ENCODE measurements around the gene USF2. TPM values are rescaled to one million over a fixed set of nuclear protein-coding genes. Genes with fewer than 3 reads are reported as not detected.
"Not testable (repeated sequence)": the region's sequence is repeated elsewhere in the genome, so short reads cannot be mapped to it uniquely, and the experiment has no call there.

The USF2 gene
- total RNA-seq, 1 experiment from 2014 or later, result 111 TPM

- in situ Hi-C loops (cut with HindIII; ENCODE audit: low pct_unique_long_range_greater_than_20kb, low sequenced_read_pairs), result no loop called here
- no peak for DNase-seq (ENCODE audit: low read depth)
Observed at GRCh38 chr19:35276706-35277281, 8.0 kb downstream of the USF2 start.

GRCh38 chr19:35278578-35279284, 10.0 kb downstream of the USF2 start:
- DNase-seq (ENCODE audit: low read depth), result no peak
- in situ Hi-C loops (cut with HindIII; ENCODE audit: low pct_unique_long_range_greater_than_20kb, low sequenced_read_pairs), result no loop called here

- in situ Hi-C loops (cut with HindIII; ENCODE audit: low pct_unique_long_range_greater_than_20kb, low sequenced_read_pairs), result no loop called here
- no peak for DNase-seq (ENCODE audit: low read depth)
Observed at GRCh38 chr19:35279374-35279773, 10.6 kb downstream of the USF2 start.

GRCh38 chr19:35279985-35280821, 11.4 kb downstream of the USF2 start:
- in situ Hi-C loops (cut with HindIII; ENCODE audit: low pct_unique_long_range_greater_than_20kb, low sequenced_read_pairs), result no loop called here
- no peak for DNase-seq (ENCODE audit: low read depth)

- in situ Hi-C loops (cut with HindIII; ENCODE audit: low pct_unique_long_range_greater_than_20kb, low sequenced_read_pairs), result no loop called here
- no peak for DNase-seq (ENCODE audit: low read depth)
Observed at GRCh38 chr19:35281303-35281702, 12.5 kb downstream of the USF2 start.

GRCh38 chr19:35284153-35285094, 15.7 kb downstream of the USF2 start:
- no peak for DNase-seq (ENCODE audit: low read depth)
- in situ Hi-C loops (cut with HindIII; ENCODE audit: low pct_unique_long_range_greater_than_20kb, low sequenced_read_pairs), result no loop called here

GRCh38 chr19:35285095-35285449, 16.3 kb downstream of the USF2 start:
- in situ Hi-C loops (cut with HindIII; ENCODE audit: low pct_unique_long_range_greater_than_20kb, low sequenced_read_pairs), result no loop called here
- DNase-seq (ENCODE audit: low read depth), result no peak

- in situ Hi-C loops (cut with HindIII; ENCODE audit: low pct_unique_long_range_greater_than_20kb, low sequenced_read_pairs); DNase-seq (ENCODE audit: low read depth): not testable (repeated sequence)
Observed at GRCh38 chr19:35285465-35285864, 16.7 kb downstream of the USF2 start.

GRCh38 chr19:35286101-35286500, 17.3 kb downstream of the USF2 start:
- in situ Hi-C loops (cut with HindIII; ENCODE audit: low pct_unique_long_range_greater_than_20kb, low sequenced_read_pairs); DNase-seq (ENCODE audit: low read depth): not testable (repeated sequence)

GRCh38 chr19:35287713-35288112, 19.0 kb downstream of the USF2 start:
- in situ Hi-C loops (cut with HindIII; ENCODE audit: low pct_unique_long_range_greater_than_20kb, low sequenced_read_pairs), result no loop called here
- no peak for DNase-seq (ENCODE audit: low read depth)

- in situ Hi-C loops (cut with HindIII; ENCODE audit: low pct_unique_long_range_greater_than_20kb, low sequenced_read_pairs), result no loop called here
- DNase-seq (ENCODE audit: low read depth), result no peak
Observed at GRCh38 chr19:35288331-35288730, 19.6 kb downstream of the USF2 start.

- no peak for DNase-seq (ENCODE audit: low read depth)
- in situ Hi-C loops (cut with HindIII; ENCODE audit: low pct_unique_long_range_greater_than_20kb, low sequenced_read_pairs), result no loop called here
Observed at GRCh38 chr19:35288906-35289305, 20.1 kb downstream of the USF2 start.

GRCh38 chr19:35290381-35291127, 21.8 kb downstream of the USF2 start:
- in situ Hi-C loops (cut with HindIII; ENCODE audit: low pct_unique_long_range_greater_than_20kb, low sequenced_read_pairs), result no loop called here
- no peak for DNase-seq (ENCODE audit: low read depth)

GRCh38 chr19:35291259-35291658, 22.5 kb downstream of the USF2 start:
- no peak for DNase-seq (ENCODE audit: low read depth)
- in situ Hi-C loops (cut with HindIII; ENCODE audit: low pct_unique_long_range_greater_than_20kb, low sequenced_read_pairs), result no loop called here

GRCh38 chr19:35291916-35292315, 23.2 kb downstream of the USF2 start, which contains the start of gene MAG:
MAG (plus strand) TSS chr19:35292161; CDS start chr19:35295409, 3,248 bp downstream.
- in situ Hi-C loops (cut with HindIII; ENCODE audit: low pct_unique_long_range_greater_than_20kb, low sequenced_read_pairs), result no loop called here
- DNase-seq (ENCODE audit: low read depth), result no peak

GRCh38 chr19:35292421-35293362, 23.9 kb downstream of the USF2 start:
- no peak for DNase-seq (ENCODE audit: low read depth)
- in situ Hi-C loops (cut with HindIII; ENCODE audit: low pct_unique_long_range_greater_than_20kb, low sequenced_read_pairs), result no loop called here

- in situ Hi-C loops (cut with HindIII; ENCODE audit: low pct_unique_long_range_greater_than_20kb, low sequenced_read_pairs), result no loop called here
Observed at GRCh38 chr19:35293363-35293739, 24.6 kb downstream of the USF2 start.

More at GRCh38 chr19:35293363-35293739, 24.6 kb downstream of the USF2 start:
- DNase-seq (ENCODE audit: low read depth), result no peak
